Heart right ventricle (tissue), 16 donors: ENCODE measurements around the gene OTOG. TPM values are rescaled to one million over a fixed set of nuclear protein-coding genes. Genes with fewer than 3 reads are reported as not detected.

Experiments used
- ATAC-seq, 8 donors: fragments of 200-7000 bp; cut with Tn5 transposase; one replicate each; pipeline ENCODE4 v1.9.1; 2020; ENCODE audit warnings: mild to moderate bottlenecking in 8 of 8, moderate library complexity in 8 of 8, moderate number of reproducible peaks in 1 of 8
- DNase-seq, 2 donors: peaks; one replicate each; pipeline ENCODE4 v3.0.0-alpha.2; 2020
- H3K27ac ChIP-seq, 10 donors: fragments of 200-600 bp; sonication (generic) in 2 of 10; one replicate each; pipeline versions ENCODE4 v1.5.0 to v1.8.0; 2020 to 2022; ENCODE audit warnings: mild to moderate bottlenecking in 3 of 10
- H3K27me3 ChIP-seq, 7 donors: fragments of 200-600 bp; one replicate each; pipeline ENCODE4 v1.8.0; 2021 to 2022; ENCODE audit warnings: mild to moderate bottlenecking in 2 of 7
- H3K36me3 ChIP-seq, 9 donors: fragments of 200-600 bp; sonication (generic) in 1 of 9; one replicate each; pipeline versions ENCODE4 v1.5.0 to v1.8.0; 2020 to 2022; ENCODE audit warnings: mild to moderate bottlenecking in 2 of 9
- H3K4me1 ChIP-seq, 9 donors: fragments of 200-600 bp; sonication (generic) in 1 of 9; one replicate each; pipeline versions ENCODE4 v1.5.0 to v1.8.0; 2020 to 2022; ENCODE audit warnings: mild to moderate bottlenecking in 4 of 9
- H3K4me3 ChIP-seq, 10 donors: fragments of 200-600 bp; sonication (generic) in 2 of 10; one replicate each; pipeline versions ENCODE4 v1.5.0 to v1.8.0; 2020 to 2022; ENCODE audit warnings: mild to moderate bottlenecking in 7 of 10, moderate library complexity in 2 of 10
- H3K9me3 ChIP-seq, 11 donors: fragments of 200-600 bp in 10 of 11; sonication (generic) in 2 of 11; one replicate each; pipeline versions ENCODE4 v1.5.0 to v1.8.0; 2013 to 2022; ENCODE audit warnings: mild to moderate bottlenecking in 2 of 11, control low read depth in 1 of 11, moderate library complexity in 1 of 11
- WGBS, 2 donors: extraction: QIAGEN DNeasy Blood & Tissue Kit; methylation state at CpG; one replicate each; pipeline ENCODE4 v1.1.7; 2013; ENCODE audit warnings: inconsistent platforms in 1 of 2; 5-methylcytosine and 5-hydroxymethylcytosine counted together
- intact Hi-C, 10 donors: fragments of 100-400 bp; cut with DNase I; formaldehyde crosslinking; loops; one replicate each; pipeline versions ENCODE4 v1.11.1 to v1.14.2; 2022
- polyA plus RNA-seq, 2 donors: library from polyadenylated mRNA; stranded (reverse); fragments of 200-250 nt; gene quantifications; one replicate each; pipeline ENCODE4 v1.2.3, GENCODE V29; 2013
- total RNA-seq, 10 donors: library from RNA; stranded (reverse); fragmentation: NEBNext Ultra II Directional in 3 of 10; extraction: Animal tissue kit (Norgen Biotek cat#: 25700) in 3 of 10; gene quantifications; one replicate each; pipeline versions ENCODE4 v1.2.1 to v1.2.4, GENCODE V29; 2021 to 2023
- TF ChIP-seq, protein P1 (sequence below), 9 donors: fragments of 200-600 bp; sonication (generic) in 2 of 9; IDR thresholded peaks; one replicate each; pipeline versions ENCODE4 v1.5.0 to v1.8.0; 2021 to 2022; ENCODE audit warnings: antibody characterized with exemption in 9 of 9, mild to moderate bottlenecking in 5 of 9, moderate library complexity in 1 of 9
- donor health status: Arrhythmogenic right ventricular cardiomyopathy.
- donor health status: ischemic (EF 13 %, LVEDD 7.1; RV severe dilation, severe dysfunction).
- donor health status: healthy with polysubstance abuse.
- donor health status: DM: no; HTN: yes; CAD: no.
- donor health status: DM: no; HTN: no; CAD: no.
- donor health status: ischemic (EF 25% LVEDD 6.9; RV normal size, moderate dysfunction).
- donor health status: ischemic (EF 25% LVEDD 5.7; RV mildly dilated, moderate dysfunction).
- donor health status: healthy.
- donor health status: DM: yes; HTN: yes; CAD: no.
- donor health status: Ischemic cardiomyopathy.
- donor health status: ischemic (EF 35%, LVEDD 5.7; RV mildly dilated, moderate dysfunction).
- donor health status: nonischemic (EF 11% LVEDD 7.7; RV severe dilation, severe dysfunction).
- donor health status: DM: yes; HTN: yes; CAD: no.
- donor health status: PGD.
- donor health status: ischemic (EF 29% LVEDD 5.4; RV normal size, mild dysfunction).
- donor health status: nonischemic (EF 23%, LVEDD 6.1; RV moderate dilation, normal function).

Gene OTOG
- total and polyA plus RNA-seq, 12 donors: not detected

DNA sequence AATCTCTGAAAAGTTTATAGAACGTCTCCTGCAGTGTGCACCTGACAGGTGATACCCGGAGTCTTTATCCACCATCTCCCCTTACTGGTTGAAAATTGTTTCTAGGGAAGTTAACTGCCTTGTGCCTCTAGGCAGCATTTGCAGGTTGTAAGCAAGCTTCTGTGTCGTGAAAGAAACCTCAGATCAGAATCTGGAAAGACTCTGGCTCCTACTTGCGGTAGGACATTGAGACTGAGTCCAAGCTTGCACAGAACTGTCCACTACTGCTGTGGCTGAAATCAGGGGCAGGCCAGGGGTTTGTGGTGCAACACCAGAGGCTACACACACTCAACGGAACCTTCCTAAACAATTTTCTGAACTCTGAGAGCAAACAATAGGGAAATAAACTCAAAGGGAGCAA, 137.5 kb downstream of the OTOG start:
- no peaks in the 10 kb centered on the region for H3K36me3 ChIP-seq
- TF ChIP-seq, protein P1, sequence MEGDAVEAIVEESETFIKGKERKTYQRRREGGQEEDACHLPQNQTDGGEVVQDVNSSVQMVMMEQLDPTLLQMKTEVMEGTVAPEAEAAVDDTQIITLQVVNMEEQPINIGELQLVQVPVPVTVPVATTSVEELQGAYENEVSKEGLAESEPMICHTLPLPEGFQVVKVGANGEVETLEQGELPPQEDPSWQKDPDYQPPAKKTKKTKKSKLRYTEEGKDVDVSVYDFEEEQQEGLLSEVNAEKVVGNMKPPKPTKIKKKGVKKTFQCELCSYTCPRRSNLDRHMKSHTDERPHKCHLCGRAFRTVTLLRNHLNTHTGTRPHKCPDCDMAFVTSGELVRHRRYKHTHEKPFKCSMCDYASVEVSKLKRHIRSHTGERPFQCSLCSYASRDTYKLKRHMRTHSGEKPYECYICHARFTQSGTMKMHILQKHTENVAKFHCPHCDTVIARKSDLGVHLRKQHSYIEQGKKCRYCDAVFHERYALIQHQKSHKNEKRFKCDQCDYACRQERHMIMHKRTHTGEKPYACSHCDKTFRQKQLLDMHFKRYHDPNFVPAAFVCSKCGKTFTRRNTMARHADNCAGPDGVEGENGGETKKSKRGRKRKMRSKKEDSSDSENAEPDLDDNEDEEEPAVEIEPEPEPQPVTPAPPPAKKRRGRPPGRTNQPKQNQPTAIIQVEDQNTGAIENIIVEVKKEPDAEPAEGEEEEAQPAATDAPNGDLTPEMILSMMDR (IDR thresholded peaks at IDR 0.05): no peak
- intact Hi-C loops: no loop called here
- H3K27me3 ChIP-seq: peaks cover 0 to 45% (median 13%) of the 10 kb centered on the region in 7 donors
- no peak overlapping the region for H3K27ac ChIP-seq
- no peak overlapping the region for H3K4me3 ChIP-seq
- H3K4me1 ChIP-seq: no peaks in the 10 kb centered on the region
- ATAC-seq (no peak), DNase-seq (no peak)
- no peaks in the 10 kb centered on the region for H3K9me3 ChIP-seq
- 84 to 89% methylated on average over 5 of the region's 5 CpGs for WGBS, 2 donors

DNA sequence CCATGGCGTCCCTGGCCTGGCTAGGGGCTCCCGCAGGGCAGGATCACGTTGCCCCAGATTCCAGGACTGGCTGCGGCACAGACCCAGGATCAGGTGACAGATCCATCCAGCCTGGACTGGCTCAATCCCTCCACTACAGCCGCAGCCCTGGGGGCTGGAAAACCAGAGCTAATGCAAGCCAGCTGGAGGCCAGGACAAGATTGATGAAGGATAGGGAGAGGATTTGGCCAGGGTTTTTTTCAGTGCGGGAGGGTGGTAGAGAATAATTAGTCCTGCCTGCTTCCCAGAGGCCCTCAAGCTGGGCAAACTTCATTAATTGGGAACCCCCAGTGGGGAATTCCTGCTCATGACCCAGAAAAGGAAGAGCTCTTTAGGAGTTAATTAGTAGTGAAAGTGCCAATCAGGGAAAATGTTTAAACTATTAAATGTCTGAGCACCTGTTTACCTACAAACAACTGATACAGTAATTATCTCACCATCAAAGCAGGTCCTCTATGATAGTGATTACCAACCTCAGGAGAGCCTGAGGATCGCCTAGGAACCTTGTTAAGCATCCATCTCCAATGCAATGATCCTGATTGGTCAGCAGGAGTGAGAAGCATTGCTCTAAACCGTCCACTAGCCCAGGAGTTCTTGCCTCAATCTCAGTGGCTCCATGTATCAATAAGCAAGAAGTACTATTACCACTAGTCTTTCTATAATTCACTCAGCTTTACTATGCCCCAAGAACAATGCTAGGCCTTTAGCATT, 139.3 kb downstream of the OTOG start:
- DNase-seq: no peak
- intact Hi-C loops: no loop called here
- Histone ChIP-seq H3K27me3 (peaks cover 0 to 41% (median 14%) of the 10 kb centered on the region in 7 donors), H3K4me1 (no peaks in the 10 kb centered on the region), H3K27ac (no peak overlapping the region), H3K4me3 (no peak overlapping the region), H3K9me3 (no peaks in the 10 kb centered on the region), H3K36me3 (no peaks in the 10 kb centered on the region)
- WGBS, 2 donors: 27 to 34% methylated on average over 8 of the region's 8 CpGs
- TF ChIP-seq, protein P1 (IDR thresholded peaks at IDR 0.05): no peak
- no peak for ATAC-seq

DNA sequence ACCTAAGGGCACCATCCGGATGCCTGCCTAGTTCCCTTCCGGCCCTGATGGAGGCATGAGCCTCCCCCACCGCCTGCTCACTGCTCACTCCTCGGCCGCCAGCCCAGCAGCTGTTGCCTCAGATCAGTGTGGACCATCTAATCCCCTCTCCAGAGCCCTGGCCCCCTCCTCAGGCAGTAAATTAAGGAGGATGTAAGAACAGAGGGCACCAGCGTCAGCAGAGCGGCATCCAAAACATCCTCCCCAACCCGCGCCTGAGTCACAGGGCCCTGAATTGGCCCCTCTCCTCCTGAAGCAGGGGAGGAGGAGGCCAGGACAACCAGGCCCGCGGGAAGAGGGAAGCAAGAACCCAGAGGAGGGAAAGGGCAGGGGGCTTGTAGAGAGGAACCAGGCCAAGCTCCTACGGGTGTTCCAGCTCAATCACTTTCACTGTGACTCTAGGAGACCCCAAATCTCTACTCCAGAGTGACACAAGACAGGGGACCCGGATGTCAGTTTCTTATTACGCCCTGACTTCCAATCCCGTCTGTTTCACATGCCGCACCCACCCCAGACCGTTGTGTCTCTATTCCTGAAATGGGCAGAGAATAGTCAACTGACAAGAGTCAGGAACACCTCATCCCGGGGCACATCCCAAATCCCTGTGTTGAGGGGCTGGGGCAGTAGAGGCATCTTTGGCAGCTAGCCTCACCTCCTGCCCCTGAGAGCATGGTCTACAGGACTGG, 141.0 kb downstream of the OTOG start:
- whole genome bisulfite sequencing, 2 donors: 84 to 86% methylated on average over 18 of the region's 18 CpGs
- intact Hi-C loops: no loop called here
- H3K36me3 ChIP-seq: no peaks in the 10 kb centered on the region
- no peaks in the 10 kb centered on the region for H3K9me3 ChIP-seq
- DNase-seq: no peak
- H3K27me3 ChIP-seq: peaks cover 0 to 50% (median 20%) of the 10 kb centered on the region in 7 donors
- no peak overlapping the region for H3K27ac ChIP-seq
- H3K4me1 ChIP-seq: no peaks in the 10 kb centered on the region
- H3K4me3 ChIP-seq: no peak overlapping the region
- TF ChIP-seq, protein P1 (IDR thresholded peaks at IDR 0.05): no peak
- ATAC-seq: no peak

DNA sequence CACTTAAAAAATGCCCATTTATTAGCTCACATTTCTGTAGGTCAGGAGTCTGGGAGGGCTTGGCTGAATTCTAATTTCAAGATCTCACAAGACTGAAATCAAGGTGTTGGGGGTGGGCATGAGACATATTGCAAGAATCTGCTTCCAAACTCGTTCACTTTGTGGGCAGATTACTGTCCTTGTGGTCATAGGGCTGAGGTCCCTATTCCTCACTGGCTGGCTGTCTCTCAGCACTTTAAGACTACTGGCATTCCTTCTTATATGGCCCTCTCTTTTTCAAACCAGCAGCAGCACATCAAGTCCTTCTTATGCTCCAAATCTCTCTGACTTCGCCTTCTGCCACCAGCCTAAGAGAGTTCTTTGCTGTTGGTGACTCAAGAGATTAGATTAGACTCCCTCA, 144.5 kb downstream of the OTOG start:
- TF ChIP-seq, protein P1 (IDR thresholded peaks at IDR 0.05): no peak
- H3K4me3 ChIP-seq: no peak overlapping the region
- H3K36me3 ChIP-seq: no peaks in the 10 kb centered on the region
- ATAC-seq: no peak
- H3K27me3 ChIP-seq: peaks cover 4 to 65% (median 50%) of the 10 kb centered on the region in 7 donors
- H3K27ac ChIP-seq: no peak overlapping the region
- H3K4me1 ChIP-seq: no peaks in the 10 kb centered on the region
- WGBS, 2 donors: 42% methylated on average over 2 of the region's 2 CpGs
- intact Hi-C loops: no loop called here
- no peaks in the 10 kb centered on the region for H3K9me3 ChIP-seq
- no peak for DNase-seq
